IMR-90 (cell line): ENCODE data around the gene ACSBG1. TPM values are rescaled to one million over a fixed set of nuclear protein-coding genes. Genes with fewer than 3 reads are reported as not detected.

ENCODE experiments used
- ATAC-seq: fragments of 200-7000 bp; cut with Tn5 transposase; 2 replicates; pipeline ENCODE4 v1.9.1; 2020; ENCODE audit warnings: low read depth, mild to moderate bottlenecking, moderate library complexity
- BruUV-seq: library from RNA; stranded (reverse); fragments of 400-500 nt; replicated peaks from 2 replicates; lab custom pipeline; 2021; lab: Mats Ljungman, UMichigan
- CTCF ChIA-PET: fragments of 300-600 bp; formaldehyde crosslinking; extraction: SDS; loops from one replicate; lab custom pipeline; 2021; ENCODE audit warnings: antibody characterized with exemption; lab: Yijun Ruan, JAX
- POLR2A ChIA-PET: fragments of 300-600 bp; sonication (Branson Sonifier 250); formaldehyde crosslinking; loops from one replicate; lab custom pipeline; 2022; ENCODE audit warnings: antibody characterized with exemption; ENCODE audit not compliant: unreplicated experiment; lab: Charles Lee
- DNase-seq: peaks from one replicate; pipeline ENCODE4 v3.0.0; 2013
- H2AFZ ChIP-seq: replicated peaks from 2 replicates; pipeline ENCODE3; 2013; ENCODE audit warnings: low read length, mild to moderate bottlenecking; ENCODE audit not compliant: poor library complexity
- H2AK5ac ChIP-seq: 2 replicates; pipeline ENCODE4 v1.6.1; 2013; ENCODE audit warnings: low read depth, low read length, inconsistent platforms
- H2AK9ac ChIP-seq: replicated peaks from 2 replicates; pipeline ENCODE3; 2013; ENCODE audit warnings: mild to moderate bottlenecking, low read depth, low read length, moderate library complexity; ENCODE audit not compliant: poor library complexity
- H2BK120ac ChIP-seq: 2 replicates; pipeline ENCODE4 v1.6.1; 2013; ENCODE audit warnings: low read depth, low read length, inconsistent platforms
- H2BK15ac ChIP-seq: 3 replicates; pipeline ENCODE4 v1.6.1; 2013; ENCODE audit warnings: low read depth, low read length, inconsistent platforms
- H2BK20ac ChIP-seq: 2 replicates; pipeline ENCODE4 v1.6.1; 2013; ENCODE audit warnings: low read depth, mild to moderate bottlenecking, inconsistent platforms, low read length, moderate library complexity
- H2BK5ac ChIP-seq: 2 replicates; pipeline ENCODE4 v1.6.1; 2013; ENCODE audit warnings: mild to moderate bottlenecking, low read depth, low read length, inconsistent platforms; ENCODE audit not compliant: poor library complexity, severe bottlenecking
- H3K14ac ChIP-seq: replicated peaks from 2 replicates; pipeline ENCODE4 v1.6.1; 2013; ENCODE audit warnings: low read depth, low read length, inconsistent platforms
- H3K18ac ChIP-seq: 2 replicates; pipeline ENCODE4 v1.6.1; 2013; ENCODE audit warnings: low read depth, low read length, control low read depth
- H3K23ac ChIP-seq: 2 replicates; pipeline ENCODE4 v1.6.1; 2013; ENCODE audit warnings: low read depth, low read length, inconsistent platforms
- H3K27ac ChIP-seq: 2 replicates; pipeline ENCODE4 v1.5.1; 2013; ENCODE audit warnings: mild to moderate bottlenecking, control low read depth, low read length; ENCODE audit not compliant: insufficient read depth
- H3K27me3 ChIP-seq: 2 replicates; pipeline ENCODE4 v1.6.1; 2013; ENCODE audit warnings: low read length; ENCODE audit not compliant: control insufficient read depth, insufficient read depth
- H3K36me3 ChIP-seq: 2 replicates; pipeline ENCODE4 v1.6.1; 2013; ENCODE audit warnings: low read length, mixed read lengths; ENCODE audit not compliant: control insufficient read depth, insufficient read depth
- H3K4ac ChIP-seq: 2 replicates; pipeline ENCODE4 v1.6.1; 2013; ENCODE audit warnings: low read depth, low read length, inconsistent platforms
- H3K4me1 ChIP-seq: 2 replicates; pipeline ENCODE4 v1.6.1; 2013; ENCODE audit warnings: low read length, mixed read lengths; ENCODE audit not compliant: control insufficient read depth, insufficient read depth
- H3K4me2 ChIP-seq: 2 replicates; pipeline ENCODE4 v1.6.1; 2013; ENCODE audit warnings: low read depth, mild to moderate bottlenecking, control low read depth, low read length, moderate library complexity
- H3K4me3 ChIP-seq: 2 replicates; pipeline ENCODE4 v1.5.1; 2013; ENCODE audit warnings: low read depth, mild to moderate bottlenecking, control low read depth, low read length, moderate library complexity; ENCODE audit not compliant: insufficient read depth
- H3K56ac ChIP-seq: 2 replicates; pipeline ENCODE4 v1.6.1; 2013; ENCODE audit warnings: low read length, inconsistent platforms; ENCODE audit not compliant: insufficient read depth; ENCODE audit errors: extremely low read depth
- H3K79me1 ChIP-seq, 2 experiments: 2 replicates each; pipeline ENCODE4 v1.6.1; 2013; ENCODE audit warnings: low read length in 2 of 2, inconsistent platforms in 1 of 2, low read depth in 1 of 2
- H3K9ac ChIP-seq: 2 replicates; pipeline ENCODE4 v1.6.1; 2013; ENCODE audit warnings: low read depth, low read length, control low read depth
- H3K9me1 ChIP-seq: 2 replicates; pipeline ENCODE4 v1.6.1; 2013; ENCODE audit warnings: low read length, inconsistent platforms; ENCODE audit not compliant: insufficient read depth
- H3K9me3 ChIP-seq: 2 replicates; pipeline ENCODE4 v1.6.1; 2013; ENCODE audit warnings: low read length; ENCODE audit not compliant: control insufficient read depth, insufficient read depth
- H4K20me1 ChIP-seq: 2 replicates; pipeline ENCODE4 v1.6.1; 2013; ENCODE audit warnings: low read length, inconsistent platforms; ENCODE audit not compliant: insufficient read depth
- H4K5ac ChIP-seq: 2 replicates; pipeline ENCODE4 v1.6.1; 2013; ENCODE audit warnings: mild to moderate bottlenecking, low read depth, low read length, control low read depth
- H4K8ac ChIP-seq, 2 experiments: 2 replicates each; pipeline ENCODE4 v1.6.1; 2013; ENCODE audit warnings: low read depth in 2 of 2, low read length in 2 of 2, control low read depth in 1 of 2, inconsistent platforms in 1 of 2
- H4K91ac ChIP-seq: 2 replicates; pipeline ENCODE4 v1.6.1; 2013; ENCODE audit warnings: low read depth, low read length, inconsistent platforms; ENCODE audit not compliant: insufficient read depth
- FOS ChIP-seq: fragments of 150-350 bp; IDR thresholded peaks from 2 replicates; pipeline ENCODE4 v1.6.1; 2016; ENCODE audit warnings: low read depth, low read length
- MAFK ChIP-seq: IDR thresholded peaks from 2 replicates; pipeline ENCODE4 v1.6.1; 2012; ENCODE audit warnings: low read depth, low read length, improper control_type of control experiment
- MAZ ChIP-seq: IDR thresholded peaks from 2 replicates; pipeline ENCODE4 v1.6.1; 2012; ENCODE audit warnings: low read depth, mild to moderate bottlenecking, low read length, improper control_type of control experiment, moderate library complexity, borderline replicate concordance
- MXI1 ChIP-seq: IDR thresholded peaks from 2 replicates; pipeline ENCODE4 v1.6.1; 2012; ENCODE audit warnings: low read depth, mild to moderate bottlenecking, low read length, moderate library complexity, borderline replicate concordance
- NFE2L2 ChIP-seq: fragments of 150-350 bp; IDR thresholded peaks from 2 replicates; pipeline ENCODE4 v1.6.1; 2016; ENCODE audit warnings: low read depth, mild to moderate bottlenecking, low read length
- POLR2A ChIP-seq: IDR thresholded peaks from 2 replicates; pipeline ENCODE4 v1.6.1; 2012; ENCODE audit warnings: mild to moderate bottlenecking, low read depth, low read length
- RAD21 ChIP-seq: IDR thresholded peaks from 2 replicates; pipeline ENCODE4 v1.6.1; 2012; ENCODE audit warnings: low read length, improper control_type of control experiment
- RCOR1 ChIP-seq: IDR thresholded peaks from 2 replicates; pipeline ENCODE4 v1.6.1; 2012; ENCODE audit warnings: mild to moderate bottlenecking, low read length, improper control_type of control experiment; ENCODE audit not compliant: insufficient replicate concordance
- RFX5 ChIP-seq: IDR thresholded peaks from 2 replicates; pipeline ENCODE4 v1.8.0; 2012; ENCODE audit warnings: low read depth, mild to moderate bottlenecking, low read length, moderate library complexity
- SMC3 ChIP-seq: fragments of 150-350 bp; IDR thresholded peaks from 2 replicates; pipeline ENCODE4 v1.6.1; 2016; ENCODE audit warnings: low read depth, mild to moderate bottlenecking, antibody characterized with exemption, low read length, moderate library complexity
- WGBS, 2 experiments: methylation state at CpG; one replicate each; pipeline versions ENCODE4 v1.1.5 to v1.1.7; 2013; ENCODE audit warnings: missing lambda C conversion rate in 2 of 2; ENCODE audit not compliant: insufficient read length in 1 of 2; ENCODE audit errors: extremely low coverage in 2 of 2; 5-methylcytosine and 5-hydroxymethylcytosine counted together
- dilution Hi-C: fragments of 300-500 bp; cut with HindIII; formaldehyde crosslinking; loops from one replicate; pipeline ENCODE4 v1.14.3; 2018; ENCODE audit warnings: low sequenced_read_pairs; ENCODE audit not compliant: unreplicated experiment
- in situ Hi-C: fragments of 300-500 bp; cut with MboI; formaldehyde crosslinking; loops from 3 replicates; pipeline ENCODE4 v1.14.3; 2019; ENCODE audit warnings: low sequenced_read_pairs, inconsistent platforms, mixed read lengths
- intact Hi-C: fragments of 100-400 bp; cut with micrococcal nuclease; formaldehyde crosslinking; loops from 2 replicates; pipeline ENCODE4 v1.10.0; 2022
- polyA plus RNA-seq, 3 experiments: library from polyadenylated mRNA; depleted of rRNA; stranded (reverse); fragments of >200 nt; gene quantifications; 2 replicates each; pipeline ENCODE4 v1.2.3, GENCODE V29; 2012; ENCODE audit warnings: low replicate concordance in 1 of 3
- total RNA-seq: library from RNA; depleted of rRNA; stranded (reverse); fragments of >200 nt; gene quantifications from 2 replicates; pipeline ENCODE4 v1.2.3, GENCODE V29; 2012
- TF ChIP-seq, protein P1 (sequence below): fragments of 150-350 bp; IDR thresholded peaks from 2 replicates; pipeline ENCODE4 v1.6.1; 2017; ENCODE audit warnings: mild to moderate bottlenecking, antibody characterized with exemption, low read length, low read depth
- TF ChIP-seq, protein P2 (sequence below): conservative IDR thresholded peaks from 2 replicates; pipeline ENCODE4 v1.5.1; 2012; ENCODE audit warnings: mild to moderate bottlenecking, low read depth, low read length, improper control_type of control experiment
- TF ChIP-seq, protein P3 (sequence below): fragments of 150-350 bp; IDR thresholded peaks from 2 replicates; pipeline ENCODE4 v1.6.1; 2016; ENCODE audit warnings: low read depth, mild to moderate bottlenecking, low read length, moderate library complexity, borderline replicate concordance

Gene ACSBG1
- total and polyA plus RNA-seq, 2 of the 4 experiments (the other 2 are of a cell fraction): 0.02 TPM; not detected in 1

DNA sequence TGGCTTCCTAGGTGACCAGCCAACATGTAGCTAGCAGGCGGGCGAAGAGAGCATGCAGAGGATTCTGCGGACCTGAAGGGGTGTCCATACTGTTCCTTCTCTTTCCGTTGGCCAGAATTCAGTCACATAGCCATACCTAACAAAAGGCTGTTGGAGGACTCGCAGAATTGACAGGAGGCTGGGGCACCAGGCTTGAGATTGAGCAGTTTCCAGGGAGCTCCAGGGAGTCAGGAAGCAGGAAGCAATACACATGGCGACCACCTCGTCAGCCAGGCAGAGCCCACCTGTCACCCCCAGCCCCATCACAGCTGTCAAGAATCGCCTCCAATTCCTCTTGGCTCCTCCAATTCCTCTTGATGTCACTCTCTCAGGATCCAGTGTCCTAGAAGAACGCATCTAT, 16.8 kb upstream of the ACSBG1 start:
- WGBS, 2 experiments: 31% methylated on average over 2 of the region's 9 CpGs; no CpG with 5 or more reads in 1 of the 2 experiments
- DNase-seq (no peak), ATAC-seq (no peak)
- CTCF ChIA-PET: no interaction called here
- no peak overlapping the region for H3K14ac ChIP-seq
- no peak overlapping the region for H2AK9ac ChIP-seq
- H2BK15ac ChIP-seq: no peak overlapping the region
- no peaks in the 10 kb centered on the region for H3K9me3 ChIP-seq
- no peak overlapping the region for H3K4me2 ChIP-seq
- no peaks in the 10 kb centered on the region for H3K36me3 ChIP-seq
- dilution Hi-C loops (no loop called here), intact Hi-C loops (no loop called here), in situ Hi-C loops (no loop called here)
- no peak overlapping the region for H3K4ac ChIP-seq
- H3K9me1 ChIP-seq: no peaks in the 10 kb centered on the region
- no peak overlapping the region for H4K5ac ChIP-seq
- no peak overlapping the region for H3K27ac ChIP-seq
- no peak overlapping the region for H3K23ac ChIP-seq
- no peak overlapping the region for H3K4me3 ChIP-seq
- peak overlapping the region; percentile 1 for H2AFZ ChIP-seq
- peaks cover 16% of the 10 kb centered on the region for H3K27me3 ChIP-seq
- BruUV-seq: no TSS peak
- H3K56ac ChIP-seq: no peak overlapping the region
- H4K91ac ChIP-seq: no peak overlapping the region
- H2BK120ac ChIP-seq: no peak overlapping the region
- H3K4me1 ChIP-seq: no peaks in the 10 kb centered on the region
- H4K8ac ChIP-seq: no peak overlapping the region
- H3K9ac ChIP-seq: no peak overlapping the region
- no peak overlapping the region for H3K18ac ChIP-seq
- H2AK5ac ChIP-seq: no peak overlapping the region
- no peak overlapping the region for H2BK20ac ChIP-seq
- H3K79me1 ChIP-seq: no peaks in the 10 kb centered on the region
- POLR2A ChIA-PET: no interaction called here
- H2BK5ac ChIP-seq: no peak overlapping the region
- TF ChIP-seq MAFK (no peak), FOS (no peak), MXI1 (no peak), MAZ (no peak), RAD21 (no peak), SMC3 (no peak), NFE2L2 (no peak), RCOR1 (no peak), RFX5 (no peak), POLR2A (no peak)
- TF ChIP-seq, protein P1, sequence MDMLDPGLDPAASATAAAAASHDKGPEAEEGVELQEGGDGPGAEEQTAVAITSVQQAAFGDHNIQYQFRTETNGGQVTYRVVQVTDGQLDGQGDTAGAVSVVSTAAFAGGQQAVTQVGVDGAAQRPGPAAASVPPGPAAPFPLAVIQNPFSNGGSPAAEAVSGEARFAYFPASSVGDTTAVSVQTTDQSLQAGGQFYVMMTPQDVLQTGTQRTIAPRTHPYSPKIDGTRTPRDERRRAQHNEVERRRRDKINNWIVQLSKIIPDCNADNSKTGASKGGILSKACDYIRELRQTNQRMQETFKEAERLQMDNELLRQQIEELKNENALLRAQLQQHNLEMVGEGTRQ: no peak
- TF ChIP-seq, protein P2, sequence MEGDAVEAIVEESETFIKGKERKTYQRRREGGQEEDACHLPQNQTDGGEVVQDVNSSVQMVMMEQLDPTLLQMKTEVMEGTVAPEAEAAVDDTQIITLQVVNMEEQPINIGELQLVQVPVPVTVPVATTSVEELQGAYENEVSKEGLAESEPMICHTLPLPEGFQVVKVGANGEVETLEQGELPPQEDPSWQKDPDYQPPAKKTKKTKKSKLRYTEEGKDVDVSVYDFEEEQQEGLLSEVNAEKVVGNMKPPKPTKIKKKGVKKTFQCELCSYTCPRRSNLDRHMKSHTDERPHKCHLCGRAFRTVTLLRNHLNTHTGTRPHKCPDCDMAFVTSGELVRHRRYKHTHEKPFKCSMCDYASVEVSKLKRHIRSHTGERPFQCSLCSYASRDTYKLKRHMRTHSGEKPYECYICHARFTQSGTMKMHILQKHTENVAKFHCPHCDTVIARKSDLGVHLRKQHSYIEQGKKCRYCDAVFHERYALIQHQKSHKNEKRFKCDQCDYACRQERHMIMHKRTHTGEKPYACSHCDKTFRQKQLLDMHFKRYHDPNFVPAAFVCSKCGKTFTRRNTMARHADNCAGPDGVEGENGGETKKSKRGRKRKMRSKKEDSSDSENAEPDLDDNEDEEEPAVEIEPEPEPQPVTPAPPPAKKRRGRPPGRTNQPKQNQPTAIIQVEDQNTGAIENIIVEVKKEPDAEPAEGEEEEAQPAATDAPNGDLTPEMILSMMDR: no peak
- TF ChIP-seq, protein P3, sequence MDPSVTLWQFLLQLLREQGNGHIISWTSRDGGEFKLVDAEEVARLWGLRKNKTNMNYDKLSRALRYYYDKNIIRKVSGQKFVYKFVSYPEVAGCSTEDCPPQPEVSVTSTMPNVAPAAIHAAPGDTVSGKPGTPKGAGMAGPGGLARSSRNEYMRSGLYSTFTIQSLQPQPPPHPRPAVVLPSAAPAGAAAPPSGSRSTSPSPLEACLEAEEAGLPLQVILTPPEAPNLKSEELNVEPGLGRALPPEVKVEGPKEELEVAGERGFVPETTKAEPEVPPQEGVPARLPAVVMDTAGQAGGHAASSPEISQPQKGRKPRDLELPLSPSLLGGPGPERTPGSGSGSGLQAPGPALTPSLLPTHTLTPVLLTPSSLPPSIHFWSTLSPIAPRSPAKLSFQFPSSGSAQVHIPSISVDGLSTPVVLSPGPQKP: no peak
- H4K20me1 ChIP-seq: no peaks in the 10 kb centered on the region
